K562 (cell line): Measurements from ENCODE around the gene EEF1AKMT4. TPM values are rescaled to one million over a fixed set of nuclear protein-coding genes. Genes with fewer than 3 reads are reported as not detected.

Experiments
- CEBPB ChIP-seq: fragments of 450-650 bp; IDR thresholded peaks from 2 replicates; pipeline ENCODE4 v1.6.1; 2016; ENCODE audit warnings: missing genetic modification characterization, missing compliant biosample characterization
- E2F6 ChIP-seq, 2 experiments: IDR thresholded peaks; 2 replicates each; pipeline ENCODE4 v1.6.1; 2011; ENCODE audit warnings: borderline replicate concordance in 1 of 2, control low read depth in 1 of 2, low read depth in 1 of 2, low read length in 1 of 2, mild to moderate bottlenecking in 1 of 2, mixed read lengths in 1 of 2, moderate library complexity in 1 of 2; ENCODE audit not compliant: insufficient read depth in 1 of 2, insufficient read length in 1 of 2, poor library complexity in 1 of 2, severe bottlenecking in 1 of 2; ENCODE audit errors: extremely low read depth in 1 of 2
- HMGN3 ChIP-seq: IDR thresholded peaks from 2 replicates; pipeline ENCODE4 v1.6.1; 2011; ENCODE audit warnings: borderline replicate concordance, low read depth, mild to moderate bottlenecking, mixed read lengths, low read length; ENCODE audit not compliant: insufficient read length; ENCODE audit errors: extremely low read depth
- KAT2B ChIP-seq: IDR thresholded peaks from one replicate; pipeline ENCODE4 v1.6.1; 2012; ENCODE audit warnings: low read depth, mild to moderate bottlenecking, control low read depth, inconsistent platforms, low read length, moderate library complexity
- NFIX ChIP-seq: fragments of 250-450 bp; sonication (Bioruptor Pico); IDR thresholded peaks from 2 replicates; pipeline ENCODE4 v1.4.0; 2020; ENCODE audit warnings: low read depth, mild to moderate bottlenecking, moderate library complexity
- NR0B1 ChIP-seq: fragments of 450-650 bp; IDR thresholded peaks from one replicate; pipeline ENCODE4 v1.6.1; 2018; ENCODE audit warnings: mild to moderate bottlenecking, moderate library complexity; ENCODE audit not compliant: partially characterized antibody
- NRF1 ChIP-seq, 2 experiments: fragments of 450-650 bp; IDR thresholded peaks in 1 of 2; conservative IDR thresholded peaks in 1 of 2; 2 replicates each; pipeline ENCODE4 v1.6.1; 2014; ENCODE audit warnings: mild to moderate bottlenecking in 2 of 2
- PML ChIP-seq: IDR thresholded peaks from 2 replicates; pipeline ENCODE4 v1.6.1; 2012; ENCODE audit warnings: low read length, inconsistent platforms
- RNF2 ChIP-seq: sonication (generic); IDR thresholded peaks from 2 replicates; pipeline ENCODE4 v1.6.1; 2016
- SNRNP70 ChIP-seq: fragments of 200-400 bp; formaldehyde crosslinking; optimal IDR thresholded peaks from 2 replicates; pipeline ENCODE3; 2017; ENCODE audit warnings: low read depth, low read length
- TEAD1 ChIP-seq, 2 experiments: fragments of 450-650 bp in 1 of 2; sonication (generic) in 1 of 2; formaldehyde crosslinking; IDR thresholded peaks; 2 replicates each; pipeline versions ENCODE4 v1.4.0 to v1.8.0; 2020 to 2022; ENCODE audit warnings: mild to moderate bottlenecking in 2 of 2, missing genetic modification reagents in 1 of 2
- ZNF12 ChIP-seq: sonication (generic); formaldehyde crosslinking; IDR thresholded peaks from 2 replicates; pipeline ENCODE4 v1.4.0; 2020; ENCODE audit warnings: mild to moderate bottlenecking, missing genetic modification reagents
- polyA plus RNA-seq, 8 experiments: library from polyadenylated mRNA; depleted of rRNA in 4 of 8; stranded (reverse) in 5 of 8; unstranded in 3 of 8; fragments of >200 nt; fragmentation: Nextera tagmentation in 2 of 8; fragmentation: Illumina TruSeq in 1 of 8; extraction: Ambion mirVana in 2 of 8; extraction: Trizol in 1 of 8; gene quantifications; 2 replicates each; pipeline versions ENCODE4 v1.2.1 to v1.2.3, GENCODE V29; 2011 to 2014; ENCODE audit warnings: inconsistent platforms in 1 of 8, missing spikeins in 1 of 8
- total RNA-seq, 7 experiments: library from RNA; depleted of rRNA in 6 of 7; stranded (reverse); fragments of >200 nt in 6 of 7; fragmentation: Illumina TruSeq in 2 of 7; extraction: Trizol in 2 of 7; gene quantifications; 2 replicates each; pipeline versions ENCODE4 v1.2.1 to v1.2.3, GENCODE V29; 2011 to 2021; ENCODE audit warnings: low replicate concordance in 1 of 7
- TF ChIP-seq, protein P1 (sequence below): fragments of 450-650 bp; IDR thresholded peaks from 2 replicates; pipeline ENCODE4 v1.7.1; 2018; ENCODE audit warnings: mild to moderate bottlenecking, low read depth; ENCODE audit not compliant: partially characterized antibody

EEF1AKMT4 gene
- total and polyA plus RNA-seq, 9 of the 15 experiments (the other 6 are each of a cell fraction or from before 2014, with no cell fraction given) = 10.3 to 49.4 (median 18.9) TPM

- peak in 1 of 2 experiments; percentile 10 for TF ChIP-seq E2F6 (IDR thresholded peaks at IDR 0.05; ENCODE audit: borderline replicate concordance in 1 of 2, extremely low read depth in 1 of 2, insufficient read depth in 1 of 2, insufficient read length in 1 of 2, low read depth in 1 of 2, low read length in 1 of 2, poor library complexity in 1 of 2, severe bottlenecking in 1 of 2)
- TF ChIP-seq PML = no peak
- TF ChIP-seq NFIX (CRISPR knock-in tag) = no peak
- no peak for TF ChIP-seq KAT2B
- no peak for TF ChIP-seq CEBPB (tag)
- TF ChIP-seq HMGN3 = no peak
- TF ChIP-seq SNRNP70 = no peak
- TF ChIP-seq, protein P1, sequence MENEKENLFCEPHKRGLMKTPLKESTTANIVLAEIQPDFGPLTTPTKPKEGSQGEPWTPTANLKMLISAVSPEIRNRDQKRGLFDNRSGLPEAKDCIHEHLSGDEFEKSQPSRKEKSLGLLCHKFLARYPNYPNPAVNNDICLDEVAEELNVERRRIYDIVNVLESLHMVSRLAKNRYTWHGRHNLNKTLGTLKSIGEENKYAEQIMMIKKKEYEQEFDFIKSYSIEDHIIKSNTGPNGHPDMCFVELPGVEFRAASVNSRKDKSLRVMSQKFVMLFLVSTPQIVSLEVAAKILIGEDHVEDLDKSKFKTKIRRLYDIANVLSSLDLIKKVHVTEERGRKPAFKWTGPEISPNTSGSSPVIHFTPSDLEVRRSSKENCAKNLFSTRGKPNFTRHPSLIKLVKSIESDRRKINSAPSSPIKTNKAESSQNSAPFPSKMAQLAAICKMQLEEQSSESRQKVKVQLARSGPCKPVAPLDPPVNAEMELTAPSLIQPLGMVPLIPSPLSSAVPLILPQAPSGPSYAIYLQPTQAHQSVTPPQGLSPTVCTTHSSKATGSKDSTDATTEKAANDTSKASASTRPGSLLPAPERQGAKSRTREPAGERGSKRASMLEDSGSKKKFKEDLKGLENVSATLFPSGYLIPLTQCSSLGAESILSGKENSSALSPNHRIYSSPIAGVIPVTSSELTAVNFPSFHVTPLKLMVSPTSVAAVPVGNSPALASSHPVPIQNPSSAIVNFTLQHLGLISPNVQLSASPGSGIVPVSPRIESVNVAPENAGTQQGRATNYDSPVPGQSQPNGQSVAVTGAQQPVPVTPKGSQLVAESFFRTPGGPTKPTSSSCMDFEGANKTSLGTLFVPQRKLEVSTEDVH = no peak
- TF ChIP-seq TEAD1 (CRISPR knock-in tag; IDR thresholded peaks at IDR 0.05) = no peak
- TF ChIP-seq ZNF12 (CRISPR knock-in tag) = no peak
- TF ChIP-seq RNF2 = no peak
- TF ChIP-seq NRF1 (conservative IDR thresholded peaks at IDR 0.05 in 1 of 2, IDR thresholded peaks at IDR 0.05 in 1 of 2) = peak; percentile 57 to 64; a peak in 3 of 4 replicates
- no peak for TF ChIP-seq NR0B1
Observed at GRCh38 chr3:184259878-184260723, 10.6 kb downstream of the EEF1AKMT4 start (continued).
